DOHH2 (cell line): ENCODE measurements around the gene PML.

Experiments used
- CTCF ChIP-seq: fragments of 200-600 bp; sonication (generic); IDR thresholded peaks from one replicate; pipeline ENCODE4 v1.5.1; 2014; ENCODE audit warnings: antibody characterized with exemption, mild to moderate bottlenecking, low read depth, low read length; ENCODE audit not compliant: poor library complexity, severe bottlenecking
- EZH2phosphoT487 ChIP-seq: fragments of 200-600 bp; sonication (generic); IDR thresholded peaks from 2 replicates; pipeline ENCODE4 v1.6.1; 2017; ENCODE audit warnings: borderline replicate concordance, mild to moderate bottlenecking, antibody characterized with exemption, low read length, moderate library complexity, mixed read lengths

GRCh38 chr15:74041311-74041756 is 46.8 kb downstream of the PML start:
- TF ChIP-seq CTCF (no peak), EZH2phosphoT487 (no peak)
